ENCODE measurements around the gene KRTAP19-7. TPM values are rescaled to one million over a fixed set of nuclear protein-coding genes. Genes with fewer than 3 reads are reported as not detected.

Gene KRTAP19-7
- total and polyA plus RNA-seq, 10 of the 15 experiments (the other 5 are each of a cell fraction or from before 2014, with no cell fraction given): not detected

GRCh38 chr21:30580132-30580531 lies 19.0 kb upstream of the KRTAP19-7 start:
- Histone ChIP-seq H3K4me1 (ENCODE audit: control insufficient read depth, insufficient read depth, low read length) (no peaks in the 10 kb centered on the region), H3K9ac (ENCODE audit: control insufficient read depth, insufficient read depth, low read length) (no peak overlapping the region), H3K9me3 (replicated peaks; ENCODE audit: control insufficient read depth, insufficient read depth, low read length) (no peaks in the 10 kb centered on the region), H3K4me3 (no peak overlapping the region), H3K79me2 (ENCODE audit: control insufficient read depth, insufficient read depth, low read length) (no peaks in the 10 kb centered on the region), H4K20me1 (ENCODE audit: control insufficient read depth, insufficient read depth) (no peaks in the 10 kb centered on the region), H2AFZ (ENCODE audit: control insufficient read depth, low read depth, low read length) (no peak overlapping the region), H3K27me3 (replicated peaks in 1 of 2; ENCODE audit: control insufficient read depth in 2 of 2, insufficient read depth in 2 of 2, low read length in 1 of 2) (no peaks in the 10 kb centered on the region), H3K36me3 (ENCODE audit: control insufficient read depth in 2 of 2, insufficient read depth in 2 of 2, low read length in 1 of 2) (no peaks in the 10 kb centered on the region), H3K27ac (ENCODE audit: control insufficient read depth, insufficient read depth) (no peak overlapping the region), H3K4me2 (ENCODE audit: control insufficient read depth, insufficient read depth) (no peak overlapping the region)
- FAIRE-seq (no peak), ATAC-seq (no peak), DNase-seq (ENCODE audit: low read depth, low spot score) (no peak)
- intact Hi-C loops (cut with micrococcal nuclease; ENCODE audit: unreplicated experiment): no loop called here
- SMC1A ChIA-PET (ENCODE audit: uncharacterized antibody, unreplicated experiment): no interaction called here
- TF ChIP-seq IRF4 (IDR thresholded peaks at IDR 0.05; ENCODE audit: low read depth, low read length): no peak
- CTCF ChIA-PET: no interaction called here
- no TSS peak for BruUV-seq (replicated peaks)
- RAD21 ChIA-PET (ENCODE audit: unreplicated experiment): no interaction called here
- POLR2A ChIA-PET: no interaction called here
- in situ Hi-C loops (cut with MboI): no loop called here
- WGBS (ENCODE audit: insufficient coverage, insufficient replicate concordance, low lambda C conversion rate, missing lambda C conversion rate): 12% methylated on average over 3 of the region's 3 CpGs

- DNase-seq (ENCODE audit: low read depth, low spot score): no peak
- in situ Hi-C loops (cut with MboI): no loop called here
- RAD21 ChIA-PET (ENCODE audit: unreplicated experiment): no interaction called here
- SMC1A ChIA-PET (ENCODE audit: uncharacterized antibody, unreplicated experiment): no interaction called here
- POLR2A ChIA-PET: no interaction called here
- no TSS peak for BruUV-seq (replicated peaks)
- no peaks in the 10 kb centered on the region for H3K79me2 ChIP-seq (ENCODE audit: control insufficient read depth, insufficient read depth, low read length)
- no peak overlapping the region for H3K27ac ChIP-seq (ENCODE audit: control insufficient read depth, insufficient read depth)
- no peaks in the 10 kb centered on the region for H4K20me1 ChIP-seq (ENCODE audit: control insufficient read depth, insufficient read depth)
- intact Hi-C loops (cut with micrococcal nuclease; ENCODE audit: unreplicated experiment): no loop called here
- no peak overlapping the region for H2AFZ ChIP-seq (ENCODE audit: control insufficient read depth, low read depth, low read length)
- no peak overlapping the region for H3K4me3 ChIP-seq
- no peak overlapping the region for H3K9ac ChIP-seq (ENCODE audit: control insufficient read depth, insufficient read depth, low read length)
- H3K4me2 ChIP-seq (ENCODE audit: control insufficient read depth, insufficient read depth): no peak overlapping the region
- no peaks in the 10 kb centered on the region for H3K9me3 ChIP-seq (replicated peaks; ENCODE audit: control insufficient read depth, insufficient read depth, low read length)
- H3K27me3 ChIP-seq (replicated peaks in 1 of 2; ENCODE audit: control insufficient read depth in 2 of 2, insufficient read depth in 2 of 2, low read length in 1 of 2): no peaks in the 10 kb centered on the region
- H3K36me3 ChIP-seq (ENCODE audit: control insufficient read depth in 2 of 2, insufficient read depth in 2 of 2, low read length in 1 of 2): no peaks in the 10 kb centered on the region
- no peak for FAIRE-seq
- no peaks in the 10 kb centered on the region for H3K4me1 ChIP-seq (ENCODE audit: control insufficient read depth, insufficient read depth, low read length)
- ATAC-seq: no peak
- WGBS (ENCODE audit: insufficient coverage, insufficient replicate concordance, low lambda C conversion rate, missing lambda C conversion rate): 0% methylated on average over 1 of the region's 1 CpG
- CTCF ChIA-PET: no interaction called here
- TF ChIP-seq, protein P1, sequence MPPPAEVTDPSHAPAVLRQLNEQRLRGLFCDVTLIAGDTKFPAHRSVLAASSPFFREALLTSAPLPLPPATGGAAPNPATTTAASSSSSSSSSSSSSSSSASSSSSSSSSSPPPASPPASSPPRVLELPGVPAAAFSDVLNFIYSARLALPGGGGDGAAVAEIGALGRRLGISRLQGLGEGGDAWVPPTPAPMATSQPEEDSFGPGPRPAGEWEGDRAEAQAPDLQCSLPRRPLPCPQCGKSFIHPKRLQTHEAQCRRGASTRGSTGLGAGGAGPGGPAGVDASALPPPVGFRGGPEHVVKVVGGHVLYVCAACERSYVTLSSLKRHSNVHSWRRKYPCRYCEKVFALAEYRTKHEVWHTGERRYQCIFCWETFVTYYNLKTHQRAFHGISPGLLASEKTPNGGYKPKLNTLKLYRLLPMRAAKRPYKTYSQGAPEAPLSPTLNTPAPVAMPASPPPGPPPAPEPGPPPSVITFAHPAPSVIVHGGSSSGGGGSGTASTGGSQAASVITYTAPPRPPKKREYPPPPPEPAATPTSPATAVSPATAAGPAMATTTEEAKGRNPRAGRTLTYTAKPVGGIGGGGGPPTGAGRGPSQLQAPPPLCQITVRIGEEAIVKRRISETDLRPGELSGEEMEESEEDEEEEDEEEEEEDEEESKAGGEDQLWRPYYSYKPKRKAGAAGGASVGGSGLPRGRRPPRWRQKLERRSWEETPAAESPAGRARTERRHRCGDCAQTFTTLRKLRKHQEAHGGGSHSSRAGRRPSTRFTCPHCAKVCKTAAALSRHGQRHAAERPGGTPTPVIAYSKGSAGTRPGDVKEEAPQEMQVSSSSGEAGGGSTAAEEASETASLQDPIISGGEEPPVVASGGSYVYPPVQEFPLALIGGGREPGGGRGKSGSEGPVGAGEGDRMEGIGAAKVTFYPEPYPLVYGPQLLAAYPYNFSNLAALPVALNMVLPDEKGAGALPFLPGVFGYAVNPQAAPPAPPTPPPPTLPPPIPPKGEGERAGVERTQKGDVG (CRISPR knock-in tag; IDR thresholded peaks at IDR 0.05): no peak
- TF ChIP-seq SMC3 (IDR thresholded peaks at IDR 0.05; ENCODE audit: borderline replicate concordance, low read length) (no peak), BCL11A (IDR thresholded peaks at IDR 0.05; ENCODE audit: low read depth, low read length) (no peak), EGR1 (IDR thresholded peaks at IDR 0.05; ENCODE audit: borderline replicate concordance in 1 of 2, low read depth in 2 of 2, low read length in 2 of 2) (no peak), KDM1A (IDR thresholded peaks at IDR 0.05; ENCODE audit: borderline replicate concordance) (no peak), MXI1 (IDR thresholded peaks at IDR 0.05; ENCODE audit: low read depth, low read length) (no peak), STAT3 (IDR thresholded peaks at IDR 0.05; ENCODE audit: low read depth, low read length) (no peak), ZNF274 (IDR thresholded peaks at IDR 0.05; ENCODE audit: insufficient read depth, insufficient read length) (no peak), ZNF384 (IDR thresholded peaks at IDR 0.05; ENCODE audit: borderline replicate concordance, low read depth, low read length) (no peak), FOXM1 (IDR thresholded peaks at IDR 0.05; ENCODE audit: low read depth, low read length) (no peak), HDAC6 (IDR thresholded peaks at IDR 0.05; ENCODE audit: unreplicated experiment) (no peak)
- TF ChIP-seq, protein P2, sequence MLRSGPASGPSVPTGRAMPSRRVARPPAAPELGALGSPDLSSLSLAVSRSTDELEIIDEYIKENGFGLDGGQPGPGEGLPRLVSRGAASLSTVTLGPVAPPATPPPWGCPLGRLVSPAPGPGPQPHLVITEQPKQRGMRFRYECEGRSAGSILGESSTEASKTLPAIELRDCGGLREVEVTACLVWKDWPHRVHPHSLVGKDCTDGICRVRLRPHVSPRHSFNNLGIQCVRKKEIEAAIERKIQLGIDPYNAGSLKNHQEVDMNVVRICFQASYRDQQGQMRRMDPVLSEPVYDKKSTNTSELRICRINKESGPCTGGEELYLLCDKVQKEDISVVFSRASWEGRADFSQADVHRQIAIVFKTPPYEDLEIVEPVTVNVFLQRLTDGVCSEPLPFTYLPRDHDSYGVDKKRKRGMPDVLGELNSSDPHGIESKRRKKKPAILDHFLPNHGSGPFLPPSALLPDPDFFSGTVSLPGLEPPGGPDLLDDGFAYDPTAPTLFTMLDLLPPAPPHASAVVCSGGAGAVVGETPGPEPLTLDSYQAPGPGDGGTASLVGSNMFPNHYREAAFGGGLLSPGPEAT (IDR thresholded peaks at IDR 0.05; ENCODE audit: low read depth): no peak
- TF ChIP-seq, protein P3, sequence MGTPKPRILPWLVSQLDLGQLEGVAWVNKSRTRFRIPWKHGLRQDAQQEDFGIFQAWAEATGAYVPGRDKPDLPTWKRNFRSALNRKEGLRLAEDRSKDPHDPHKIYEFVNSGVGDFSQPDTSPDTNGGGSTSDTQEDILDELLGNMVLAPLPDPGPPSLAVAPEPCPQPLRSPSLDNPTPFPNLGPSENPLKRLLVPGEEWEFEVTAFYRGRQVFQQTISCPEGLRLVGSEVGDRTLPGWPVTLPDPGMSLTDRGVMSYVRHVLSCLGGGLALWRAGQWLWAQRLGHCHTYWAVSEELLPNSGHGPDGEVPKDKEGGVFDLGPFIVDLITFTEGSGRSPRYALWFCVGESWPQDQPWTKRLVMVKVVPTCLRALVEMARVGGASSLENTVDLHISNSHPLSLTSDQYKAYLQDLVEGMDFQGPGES (IDR thresholded peaks at IDR 0.05): no peak
These were observed 18.2 kb upstream of the KRTAP19-7 start for GRCh38 chr21:30579346-30579745.

Measured in GM12878 (cell line).